Ectodermal cell (in vitro differentiated cells): ENCODE data around the gene PROCA1.

Experiments used
- H3K27ac ChIP-seq: 2 replicates; pipeline ENCODE4 v1.7.0; 2013; ENCODE audit warnings: mild to moderate bottlenecking, low read depth, low read length; ENCODE audit not compliant: insufficient read depth, poor library complexity, severe bottlenecking
- H3K27me3 ChIP-seq: 2 replicates; pipeline ENCODE4 v1.7.0; 2013; ENCODE audit warnings: mild to moderate bottlenecking, low read length; ENCODE audit not compliant: insufficient read depth, control insufficient read depth, poor library complexity, severe bottlenecking
- H3K36me3 ChIP-seq: one replicate; pipeline ENCODE4 v1.7.0; 2013; ENCODE audit warnings: low read length; ENCODE audit not compliant: control insufficient read depth, insufficient read depth
- H3K4me1 ChIP-seq: one replicate; pipeline ENCODE4 v1.7.0; 2013; ENCODE audit warnings: low read length; ENCODE audit not compliant: control insufficient read depth, insufficient read depth
- H3K4me3 ChIP-seq: 2 replicates; pipeline ENCODE4 v1.7.0; 2013; ENCODE audit warnings: low read depth, low read length, control low read depth; ENCODE audit not compliant: insufficient read depth
- H3K9me3 ChIP-seq: 2 replicates; pipeline ENCODE4 v1.7.0; 2013; ENCODE audit warnings: mild to moderate bottlenecking, low read length, moderate library complexity; ENCODE audit not compliant: control insufficient read depth
- WGBS, 2 experiments: methylation state at CpG; one replicate each; pipeline ENCODE4 v1.1.7; 2013; ENCODE audit warnings: missing lambda C conversion rate in 2 of 2; 5-methylcytosine and 5-hydroxymethylcytosine counted together

PROCA1 gene

GRCh38 chr17:28705074-28705659 lies 6.5 kb downstream of the PROCA1 start:
- Histone ChIP-seq H3K4me1 (peaks cover 14% of the 10 kb centered on the region), H3K4me3 (no peak overlapping the region), H3K36me3 (peaks cover 20% of the 10 kb centered on the region), H3K9me3 (no peaks in the 10 kb centered on the region), H3K27me3 (no peaks in the 10 kb centered on the region), H3K27ac (no peak overlapping the region)
- WGBS, 2 experiments = 70 to 77% methylated on average over 5 of the region's 5 CpGs

GRCh38 chr17:28704219-28704858 lies 7.3 kb downstream of the PROCA1 start:
- Histone ChIP-seq H3K27ac (no peak overlapping the region), H3K4me1 (peaks cover 14% of the 10 kb centered on the region), H3K4me3 (no peak overlapping the region), H3K36me3 (peaks cover 28% of the 10 kb centered on the region), H3K9me3 (no peaks in the 10 kb centered on the region), H3K27me3 (no peaks in the 10 kb centered on the region)
- 94% methylated on average over 14 of the region's 14 CpGs for WGBS, 2 experiments

- H3K27ac ChIP-seq = no peak overlapping the region
- H3K36me3 ChIP-seq = peaks cover 35% of the 10 kb centered on the region
- H3K4me3 ChIP-seq = no peak overlapping the region
- H3K27me3 ChIP-seq = no peaks in the 10 kb centered on the region
- no peaks in the 10 kb centered on the region for H3K9me3 ChIP-seq
- peaks cover 14% of the 10 kb centered on the region for H3K4me1 ChIP-seq
- WGBS, 2 experiments = 94% methylated on average over 15 to 16 of the region's 16 CpGs
Measured at GRCh38 chr17:28703552-28704218, 8.0 kb downstream of the PROCA1 start.

- no peak overlapping the region for H3K4me3 ChIP-seq
- no peaks in the 10 kb centered on the region for H3K27me3 ChIP-seq
- H3K27ac ChIP-seq = no peak overlapping the region
- no peaks in the 10 kb centered on the region for H3K9me3 ChIP-seq
- H3K4me1 ChIP-seq = peaks cover 14% of the 10 kb centered on the region
- 46% methylated on average over 3 of the region's 3 CpGs for whole genome bisulfite sequencing, 2 experiments
- peaks cover 44% of the 10 kb centered on the region for H3K36me3 ChIP-seq
Measured at GRCh38 chr17:28702752-28703150, 8.9 kb downstream of the PROCA1 start.

GRCh38 chr17:28702026-28702751 lies 9.5 kb downstream of the PROCA1 start:
- WGBS, 2 experiments = 88 to 89% methylated on average over 10 of the region's 10 CpGs
- no peaks in the 10 kb centered on the region for H3K27me3 ChIP-seq
- H3K4me3 ChIP-seq = no peak overlapping the region
- H3K4me1 ChIP-seq = peaks cover 14% of the 10 kb centered on the region
- no peaks in the 10 kb centered on the region for H3K9me3 ChIP-seq
- H3K36me3 ChIP-seq = peaks cover 49% of the 10 kb centered on the region
- peak overlapping the region; percentile 44 for H3K27ac ChIP-seq

GRCh38 chr17:28700830-28701492 lies 10.7 kb downstream of the PROCA1 start:
- whole genome bisulfite sequencing, 2 experiments = 95% methylated on average over 10 of the region's 10 CpGs
- Histone ChIP-seq H3K4me1 (peaks cover 14% of the 10 kb centered on the region), H3K9me3 (no peaks in the 10 kb centered on the region), H3K36me3 (peaks cover 51% of the 10 kb centered on the region), H3K4me3 (no peak overlapping the region), H3K27me3 (no peaks in the 10 kb centered on the region), H3K27ac (no peak overlapping the region)

GRCh38 chr17:28700278-28700677 lies 11.4 kb downstream of the PROCA1 start:
- WGBS, 2 experiments = 95 to 98% methylated on average over 8 of the region's 8 CpGs
- H3K27me3 ChIP-seq = no peaks in the 10 kb centered on the region
- no peak overlapping the region for H3K4me3 ChIP-seq
- peaks cover 56% of the 10 kb centered on the region for H3K36me3 ChIP-seq
- H3K4me1 ChIP-seq = peaks cover 14% of the 10 kb centered on the region
- no peaks in the 10 kb centered on the region for H3K9me3 ChIP-seq
- no peak overlapping the region for H3K27ac ChIP-seq

- peaks cover 71% of the 10 kb centered on the region for H3K36me3 ChIP-seq
- H3K4me3 ChIP-seq = no peak overlapping the region
- no peak overlapping the region for H3K27ac ChIP-seq
- WGBS, 2 experiments = 95 to 97% methylated on average over 6 of the region's 6 CpGs
- H3K27me3 ChIP-seq = no peaks in the 10 kb centered on the region
- H3K4me1 ChIP-seq = peaks cover 14% of the 10 kb centered on the region
- H3K9me3 ChIP-seq = no peaks in the 10 kb centered on the region
Measured at GRCh38 chr17:28698253-28698941, 13.3 kb downstream of the PROCA1 start.

GRCh38 chr17:28693869-28694268 lies 17.8 kb downstream of the PROCA1 start:
- 95 to 97% methylated on average over 1 of the region's 1 CpG for WGBS, 2 experiments
- Histone ChIP-seq H3K36me3 (peaks cover 64% of the 10 kb centered on the region), H3K4me1 (no peaks in the 10 kb centered on the region), H3K27ac (no peak overlapping the region), H3K9me3 (no peaks in the 10 kb centered on the region), H3K27me3 (no peaks in the 10 kb centered on the region), H3K4me3 (no peak overlapping the region)
